NCI-H2081 (cell line): ENCODE results near the gene SIRT4.
A peak's percentile ranks its signal among the peaks of the same experiment; 100 is the strongest.

Experiments
- DNase-seq, 2 experiments: peaks; one replicate each; lab custom pipeline; 2025; lab: John Stamatoyannopoulos, UW

SIRT4 gene

GRCh38 chr12:120278137-120279069, 23.7 kb upstream of the SIRT4 start:
- DNase-seq: no peak

DNA sequence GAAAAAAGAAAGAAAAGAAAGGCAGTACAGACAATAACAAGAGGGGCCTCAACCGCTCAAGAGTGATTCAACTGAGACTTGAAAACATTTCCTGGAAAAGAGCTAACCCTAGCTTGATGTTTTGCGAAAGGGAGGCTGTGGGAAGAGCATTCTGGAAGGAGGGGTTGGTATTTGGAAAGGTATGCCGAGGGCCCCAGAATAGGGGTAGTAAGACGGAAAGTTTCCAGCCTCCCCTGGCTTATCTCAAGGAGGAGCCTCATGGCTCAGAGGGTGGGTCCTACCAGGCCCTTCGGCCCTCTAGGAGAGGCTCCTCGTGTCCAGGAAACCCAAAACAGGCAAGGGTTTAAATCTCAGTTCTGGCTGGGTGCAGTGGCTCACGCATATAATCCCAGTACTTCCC, 18.8 kb upstream of the SIRT4 start:
- no peak for DNase-seq

- DNase-seq: no peak
Measured at GRCh38 chr12:120284381-120284780, 17.7 kb upstream of the SIRT4 start.

GRCh38 chr12:120286768-120287490, 15.2 kb upstream of the SIRT4 start:
- no peak for DNase-seq

DNA sequence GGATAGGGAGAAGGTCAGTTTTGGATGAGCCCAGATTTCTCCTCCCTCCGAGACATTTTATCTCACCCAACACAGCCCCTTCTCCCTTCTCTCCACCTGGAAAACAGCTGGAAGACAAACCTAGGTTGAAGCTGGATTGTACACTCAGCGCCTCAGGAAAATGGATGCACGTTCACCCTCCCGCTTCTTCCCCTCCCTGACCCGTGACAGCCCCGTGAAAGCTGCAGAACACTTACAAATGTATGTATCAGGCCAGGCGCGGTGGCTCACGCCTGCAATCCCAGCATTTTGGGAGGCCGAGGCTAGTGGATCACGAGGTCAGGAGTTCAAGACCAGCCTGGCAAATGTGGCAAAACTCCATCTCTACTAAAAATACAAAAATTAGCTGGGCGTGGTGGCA, 14.6 kb upstream of the SIRT4 start:
- no peak for DNase-seq

DNA sequence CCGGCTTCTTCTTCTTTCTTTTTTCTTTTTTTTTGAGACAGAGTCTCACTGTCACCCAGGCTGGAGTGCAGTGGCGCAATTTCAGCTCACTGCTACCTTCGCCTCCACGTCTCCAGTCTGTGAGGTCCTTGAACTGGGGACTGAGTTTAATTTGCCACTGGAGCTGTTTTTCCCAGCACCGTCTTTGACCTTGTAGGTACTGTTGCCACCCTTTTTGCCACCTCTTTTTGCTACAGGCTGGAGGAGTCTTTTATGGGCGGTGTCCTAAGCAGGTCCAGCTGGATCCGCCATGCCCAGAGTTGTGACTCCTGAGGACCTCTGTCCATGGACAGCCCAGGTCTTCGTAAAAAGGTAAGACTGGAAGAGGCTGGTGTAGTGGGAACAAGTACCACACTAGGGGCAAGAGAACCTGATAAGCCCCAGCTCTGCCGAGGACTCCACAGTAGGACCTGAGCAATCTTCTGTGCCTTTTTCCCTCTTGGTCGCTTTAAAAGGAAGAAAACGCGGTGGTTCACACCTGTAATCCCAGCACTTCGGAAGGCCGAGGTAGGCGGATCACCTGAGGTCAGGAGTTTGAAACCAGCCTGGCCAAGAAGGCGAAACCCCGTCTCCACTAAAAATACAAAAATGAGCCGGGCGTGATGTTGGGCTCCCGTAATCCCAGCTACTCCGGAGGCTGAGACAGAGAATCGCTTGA, 11.4 kb upstream of the SIRT4 start:
- DNase-seq: peak in 1 of 2 experiments; percentile 16

DNA sequence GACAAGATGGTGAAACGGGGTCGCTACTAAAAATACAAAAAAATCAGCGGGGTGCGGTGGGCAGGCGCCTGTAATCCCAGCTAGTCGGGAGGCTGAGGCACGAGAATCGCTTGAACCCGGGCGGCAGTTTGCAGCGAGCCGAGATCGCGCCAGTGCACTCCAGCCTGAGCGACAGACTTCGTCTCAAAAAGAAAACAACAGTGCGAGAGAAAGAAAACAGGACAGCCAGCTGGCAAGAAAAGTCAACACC, 9.8 kb upstream of the SIRT4 start:
- no peak for DNase-seq

DNA sequence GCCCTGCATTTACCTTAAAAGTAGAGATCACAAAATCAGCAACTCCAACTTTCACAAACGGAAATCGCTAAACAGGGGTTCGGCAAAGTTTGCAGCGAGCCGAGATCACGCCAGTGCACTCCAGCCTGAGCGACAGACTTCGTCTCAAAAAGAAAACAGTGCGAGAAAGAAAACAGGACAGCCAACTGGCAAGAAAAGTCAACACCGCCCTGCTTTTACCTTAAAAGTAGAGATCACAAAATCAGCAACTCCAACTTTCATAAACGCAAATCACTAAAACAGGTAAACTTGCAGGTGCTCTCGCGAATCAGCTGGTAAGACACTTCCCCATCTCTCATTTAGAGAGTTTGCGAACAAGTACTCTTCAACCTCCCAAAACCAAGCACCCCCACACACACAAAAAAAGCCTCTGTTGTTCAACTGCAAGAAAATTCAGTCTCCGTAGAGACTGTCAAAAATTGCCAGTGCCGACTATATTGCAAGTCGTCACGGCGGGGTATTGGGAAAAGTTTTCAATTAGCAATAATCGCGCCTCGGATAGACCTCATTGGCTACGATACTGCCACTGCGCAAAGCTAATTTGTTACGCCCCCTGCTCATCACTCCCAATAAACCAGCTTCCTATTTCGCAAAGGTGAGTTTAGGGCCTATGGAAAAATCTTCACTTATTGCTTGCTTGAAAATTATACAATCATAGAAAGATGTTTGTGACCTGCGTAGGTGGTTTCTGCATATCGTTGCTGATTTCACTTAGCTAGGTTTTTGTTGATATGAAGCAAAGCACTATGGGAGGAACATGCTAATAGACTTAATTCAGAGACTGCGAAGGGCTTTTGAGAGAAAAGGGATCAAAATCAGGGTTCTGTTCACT, 9.2 kb upstream of the SIRT4 start, which contains the start of gene RNU4-1:
Gene RNU4-1, minus strand, starts transcription at position 577 of the 871 bp plus-strand sequence.
- peak; percentile 88 to 96 for DNase-seq

DNA sequence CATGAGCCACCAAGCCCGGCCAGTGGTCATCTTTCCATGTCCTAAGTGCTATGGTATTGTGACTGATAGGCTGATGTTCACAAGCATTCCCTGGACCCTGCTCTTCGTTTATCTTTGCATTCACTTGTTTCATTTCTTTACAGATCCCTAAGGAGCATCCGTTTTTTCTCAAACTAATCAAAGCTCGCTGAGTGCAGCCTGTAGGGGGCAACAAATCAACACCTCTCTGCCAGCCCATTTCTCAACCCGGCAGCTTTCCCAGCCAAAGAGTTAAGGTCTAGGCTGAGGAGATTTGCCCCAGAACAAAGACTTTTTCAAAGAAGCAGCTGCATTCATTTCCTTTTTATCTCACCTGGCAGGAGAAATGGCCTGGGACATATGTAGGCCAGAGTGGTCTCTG, 12.1 kb downstream of the SIRT4 start:
- DNase-seq: no peak

- DNase-seq: no peak
Measured at GRCh38 chr12:120316798-120317223, 14.7 kb downstream of the SIRT4 start.

- DNase-seq: peak; percentile 99 to 100
Measured at GRCh38 chr12:120317224-120318105, 15.3 kb downstream of the SIRT4 start.

DNA sequence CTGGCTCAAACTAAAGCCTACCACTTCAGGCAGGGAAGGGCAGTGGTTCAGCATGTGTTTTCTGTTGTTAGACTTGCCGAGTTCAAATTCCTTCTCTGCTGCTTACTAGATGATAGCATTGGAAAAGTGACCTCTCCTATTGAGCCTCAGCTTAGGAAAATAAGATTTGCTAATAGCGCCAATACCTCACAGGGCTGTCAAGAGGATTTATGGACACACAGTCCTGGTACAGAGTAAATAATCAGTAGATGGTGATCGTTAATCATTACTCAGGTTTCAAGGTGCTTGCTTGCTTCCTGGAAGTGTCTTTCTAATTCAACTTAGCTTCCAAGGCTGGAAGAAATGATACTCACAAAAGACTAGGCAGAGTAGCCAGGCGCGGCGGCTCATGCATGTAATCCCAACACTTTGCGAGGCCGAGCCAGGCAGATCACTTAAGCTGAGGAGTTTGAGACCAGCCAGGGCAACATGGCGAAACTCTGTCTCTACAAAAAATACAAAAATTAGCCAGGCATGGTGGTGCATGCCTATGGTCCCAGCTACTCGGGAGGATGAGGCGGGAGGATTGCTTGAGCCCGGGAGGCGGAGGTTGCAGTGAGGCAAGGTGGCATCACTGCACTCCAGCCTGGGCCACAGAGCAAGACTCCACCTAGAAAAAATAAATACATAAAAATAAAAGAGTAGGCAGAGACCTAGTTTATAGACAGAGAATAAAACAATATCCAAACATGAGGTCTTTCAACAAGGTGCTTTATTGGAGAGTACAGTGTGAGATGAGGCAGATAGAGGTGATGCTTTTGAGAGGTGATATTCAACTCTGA, 19.5 kb downstream of the SIRT4 start:
- DNase-seq: no peak

DNA sequence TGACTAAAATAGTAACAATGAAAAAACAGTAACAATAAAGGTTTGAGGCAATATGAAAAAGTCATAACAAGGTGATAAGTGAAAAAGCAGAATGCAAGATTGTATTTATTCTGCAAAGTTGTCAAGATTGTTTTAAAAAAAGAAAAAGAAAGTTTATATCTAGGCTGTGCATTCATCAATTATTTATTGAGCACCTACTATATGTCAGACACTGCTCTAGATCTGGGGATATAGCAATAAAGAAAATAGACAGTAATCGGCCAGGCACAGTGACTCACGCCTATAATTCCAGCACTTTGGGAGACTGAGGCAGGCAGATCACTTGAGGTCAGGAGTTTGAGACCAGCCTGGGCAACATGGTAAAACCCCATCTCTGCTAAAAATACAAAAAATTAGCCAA, 21.7 kb downstream of the SIRT4 start:
- no peak for DNase-seq

DNA sequence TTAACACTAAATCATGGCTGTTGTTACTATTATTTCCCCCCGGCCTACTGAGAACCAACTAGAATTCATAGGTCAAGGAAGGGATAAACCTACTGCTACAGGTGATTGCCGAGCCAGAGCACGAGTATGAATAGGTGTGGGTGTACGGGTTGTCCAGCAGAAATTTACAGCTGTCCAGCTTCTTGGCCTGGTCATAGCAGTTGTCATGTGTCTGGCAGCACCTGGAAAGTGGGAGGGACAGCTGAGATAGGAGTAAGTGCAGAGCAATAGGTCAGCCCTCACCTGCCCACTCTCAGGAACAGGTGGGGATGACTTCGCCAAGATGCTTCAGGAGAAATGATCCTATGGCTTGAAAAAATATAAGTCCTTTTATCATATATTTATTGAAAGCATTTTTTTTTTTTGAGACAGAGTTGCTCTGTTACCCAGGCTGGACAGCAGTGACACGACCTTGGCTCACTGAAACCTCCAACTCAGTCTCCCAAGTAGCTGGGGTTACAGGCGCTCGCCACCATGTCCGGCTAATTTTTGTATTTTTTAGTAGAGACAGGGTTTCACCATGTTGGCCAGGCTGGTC, 22.8 kb downstream of the SIRT4 start:
- DNase-seq: no peak

- no peak for DNase-seq
Measured at GRCh38 chr12:120327593-120327992, 25.5 kb downstream of the SIRT4 start, which contains the start of gene PLA2G1B. Gene PLA2G1B, minus strand, starts transcription at chr12:120327779. Its CDS starts 26 bp downstream, at chr12:120327753.

- no peak for DNase-seq
Measured at GRCh38 chr12:120328228-120328627, 26.1 kb downstream of the SIRT4 start.

- DNase-seq: no peak
Measured at GRCh38 chr12:120331390-120331789, 29.3 kb downstream of the SIRT4 start.

- no peak for DNase-seq
Measured at GRCh38 chr12:120332041-120332440, 29.9 kb downstream of the SIRT4 start.

- DNase-seq: no peak
Measured at GRCh38 chr12:120332523-120332922, 30.4 kb downstream of the SIRT4 start.
